ENCODE data around the gene ITGAD. TPM values are rescaled to one million over a fixed set of nuclear protein-coding genes. Genes with fewer than 3 reads are reported as not detected.

The ITGAD gene
- total and polyA plus RNA-seq, 11 donors = 0.41 to 0.80 TPM; not detected in 9

- ATAC-seq = peak in 3 of 4 donors; percentile 51 to 65 (median 58)
- Histone ChIP-seq H3K27me3 (no peaks in the 10 kb centered on the region), H3K4me3 (no peak overlapping the region), H3K36me3 (no peaks in the 10 kb centered on the region), H3K9me3 (no peaks in the 10 kb centered on the region), H3K27ac (peak overlapping the region in 5 of 12 donors; percentile 32 to 94 (median 42)), H3K4me1 (peaks cover 0 to 69% (median 4%) of the 10 kb centered on the region in 12 donors)
- intact Hi-C loops (cut with DNase I) = no loop called here
- WGBS, 4 donors = 83 to 90% (median 86%) methylated on average over 22 of the region's 22 CpGs
- no peak for TF ChIP-seq POLR2A (IDR thresholded peaks at IDR 0.05)
- TF ChIP-seq CTCF (IDR thresholded peaks at IDR 0.05) = no peak
- DNase-seq = peak in 1 of 5 donors; percentile 34
Observed at GRCh38 chr16:31352376-31353115, 40.6 kb upstream of the ITGAD start.

DNA sequence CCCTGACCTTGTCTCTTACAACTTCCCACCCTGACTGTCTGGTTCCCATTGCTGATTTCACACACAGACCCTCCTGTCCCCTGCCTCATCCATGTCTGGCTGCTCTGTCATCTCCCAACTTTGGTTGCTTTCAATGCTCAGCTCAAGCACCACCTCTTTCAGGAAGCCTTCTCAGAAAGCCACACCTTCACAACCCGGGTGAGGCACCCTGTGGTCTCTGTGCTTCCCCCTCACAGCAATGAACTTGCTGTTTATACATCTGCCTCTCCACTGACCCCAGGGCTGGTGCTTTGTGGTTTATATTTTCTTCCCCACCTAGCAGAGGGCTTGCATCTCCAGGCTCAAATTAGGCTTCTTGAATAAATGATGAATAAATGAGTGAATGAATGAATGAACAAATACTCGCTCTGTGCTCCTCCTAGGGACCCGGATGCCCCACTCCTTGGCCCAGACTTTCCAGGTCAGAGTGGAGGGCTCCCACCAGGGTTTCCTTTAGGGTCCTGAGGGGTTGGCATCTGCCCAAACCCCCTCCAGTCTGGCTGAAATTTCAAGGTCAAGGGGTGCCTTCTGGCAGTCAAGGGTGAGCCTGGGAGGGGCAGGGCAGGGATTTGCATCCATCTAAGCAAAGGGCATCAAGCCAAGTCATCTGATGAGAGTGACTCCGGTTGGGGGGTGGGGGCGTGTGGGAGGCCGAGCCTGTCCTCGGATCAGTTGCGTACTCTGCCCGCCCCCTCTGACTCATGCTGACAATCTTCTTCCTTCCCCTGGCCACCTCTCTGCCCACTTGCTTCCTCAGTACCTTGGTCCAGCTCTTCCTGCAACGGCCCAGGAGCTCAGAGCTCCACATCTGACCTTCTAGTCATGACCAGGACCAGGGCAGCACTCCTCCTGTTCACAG is 38.5 kb upstream of the ITGAD start, which contains the start of gene ITGAX:
TSS of gene ITGAX (plus strand) at position 783 of the 898 bp plus-strand sequence. CDS start at position 862, 79 bp downstream.
- H3K27me3 ChIP-seq = no peaks in the 10 kb centered on the region
- DNase-seq (peak; percentile 48 to 80 (median 64)), ATAC-seq (peak; percentile 45 to 60 (median 50))
- no peak for TF ChIP-seq CTCF (IDR thresholded peaks at IDR 0.05)
- no peak for TF ChIP-seq POLR2A (IDR thresholded peaks at IDR 0.05)
- H3K4me1 ChIP-seq = peaks cover 0 to 75% (median 6%) of the 10 kb centered on the region in 12 donors
- peak within 1 kb of the TSS in 2 of 12 donors; percentile 37 to 76 for H3K27ac ChIP-seq
- intact Hi-C loops (cut with DNase I) = no loop called here
- WGBS, 4 donors = 30 to 46% (median 35%) methylated on average over 10 of the region's 10 CpGs
- H3K4me3 ChIP-seq = peak within 1 kb of the TSS in 3 of 12 donors; percentile 17 to 54 (median 24)
- H3K36me3 ChIP-seq = no peaks in the 10 kb centered on the region
- no peaks in the 10 kb centered on the region for H3K9me3 ChIP-seq

DNA sequence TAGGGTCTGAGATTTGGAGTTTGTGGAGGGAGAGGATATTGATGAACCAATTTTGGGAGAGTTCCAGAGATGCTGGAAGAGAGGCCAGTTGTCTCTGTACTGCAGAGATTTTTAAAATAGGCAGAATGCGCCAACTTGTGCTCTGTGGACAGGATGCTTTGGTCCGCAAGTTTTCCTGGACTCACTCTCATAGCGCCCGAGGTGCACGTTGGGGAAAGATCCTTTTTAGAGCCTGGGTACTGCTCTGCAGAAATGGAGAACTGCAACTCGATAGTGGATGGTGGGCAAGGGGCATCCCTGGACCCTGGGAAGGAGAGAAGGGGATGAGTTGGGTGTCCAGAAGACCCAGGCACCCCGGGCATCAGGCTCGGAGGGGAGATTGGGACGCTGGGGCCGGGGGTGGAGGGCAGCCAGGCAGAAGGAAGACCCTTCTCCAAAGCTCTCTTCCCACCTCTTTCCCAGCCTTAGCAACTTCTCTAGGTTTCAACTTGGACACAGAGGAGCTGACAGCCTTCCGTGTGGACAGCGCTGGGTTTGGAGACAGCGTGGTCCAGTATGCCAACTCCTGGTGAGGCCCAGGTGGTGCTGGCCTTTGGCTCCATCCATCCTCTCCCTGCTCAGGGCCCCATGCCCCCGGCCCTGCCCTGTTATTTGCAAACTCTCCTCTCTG is 37.6 kb upstream of the ITGAD start:
- peak overlapping the region in 2 of 12 donors; percentile 37 to 76 for H3K27ac ChIP-seq
- 75 to 88% (median 80%) methylated on average over 14 of the region's 14 CpGs for WGBS, 4 donors
- H3K9me3 ChIP-seq = no peaks in the 10 kb centered on the region
- DNase-seq = peak in 1 of 5 donors; percentile 9
- no peak for ATAC-seq
- intact Hi-C loops (cut with DNase I) = no loop called here
- TF ChIP-seq CTCF (IDR thresholded peaks at IDR 0.05) = no peak
- TF ChIP-seq POLR2A (IDR thresholded peaks at IDR 0.05) = no peak
- H3K27me3 ChIP-seq = no peaks in the 10 kb centered on the region
- peaks cover 0 to 66% (median 6%) of the 10 kb centered on the region in 12 donors for H3K4me1 ChIP-seq
- H3K4me3 ChIP-seq = peak overlapping the region in 3 of 12 donors; percentile 17 to 54 (median 24)
- H3K36me3 ChIP-seq = no peaks in the 10 kb centered on the region

Data from heart left ventricle (tissue), 16 donors.